IMR-90 (cell line): ENCODE data around the gene ANKMY1. TPM values are rescaled to one million over a fixed set of nuclear protein-coding genes. Genes with fewer than 3 reads are reported as not detected.

Experiments
- ATAC-seq: fragments of 200-7000 bp; cut with Tn5 transposase; 2 replicates; pipeline ENCODE4 v1.9.1; 2020; ENCODE audit warnings: low read depth, mild to moderate bottlenecking, moderate library complexity
- BruUV-seq: library from RNA; stranded (reverse); fragments of 400-500 nt; replicated peaks from 2 replicates; lab custom pipeline; 2021; lab: Mats Ljungman, UMichigan
- CTCF ChIA-PET: fragments of 300-600 bp; formaldehyde crosslinking; extraction: SDS; loops from one replicate; lab custom pipeline; 2021; ENCODE audit warnings: antibody characterized with exemption; lab: Yijun Ruan, JAX
- POLR2A ChIA-PET: fragments of 300-600 bp; sonication (Branson Sonifier 250); formaldehyde crosslinking; loops from one replicate; lab custom pipeline; 2022; ENCODE audit warnings: antibody characterized with exemption; ENCODE audit not compliant: unreplicated experiment; lab: Charles Lee
- DNase-seq: peaks from one replicate; pipeline ENCODE4 v3.0.0; 2013
- H2AFZ ChIP-seq: replicated peaks from 2 replicates; pipeline ENCODE3; 2013; ENCODE audit warnings: low read length, mild to moderate bottlenecking; ENCODE audit not compliant: poor library complexity
- H2AK5ac ChIP-seq: 2 replicates; pipeline ENCODE4 v1.6.1; 2013; ENCODE audit warnings: low read depth, low read length, inconsistent platforms
- H2AK9ac ChIP-seq: replicated peaks from 2 replicates; pipeline ENCODE3; 2013; ENCODE audit warnings: mild to moderate bottlenecking, low read depth, low read length, moderate library complexity; ENCODE audit not compliant: poor library complexity
- H2BK120ac ChIP-seq: 2 replicates; pipeline ENCODE4 v1.6.1; 2013; ENCODE audit warnings: low read depth, low read length, inconsistent platforms
- H2BK15ac ChIP-seq: 3 replicates; pipeline ENCODE4 v1.6.1; 2013; ENCODE audit warnings: low read depth, low read length, inconsistent platforms
- H2BK20ac ChIP-seq: 2 replicates; pipeline ENCODE4 v1.6.1; 2013; ENCODE audit warnings: low read depth, mild to moderate bottlenecking, inconsistent platforms, low read length, moderate library complexity
- H2BK5ac ChIP-seq: 2 replicates; pipeline ENCODE4 v1.6.1; 2013; ENCODE audit warnings: mild to moderate bottlenecking, low read depth, low read length, inconsistent platforms; ENCODE audit not compliant: poor library complexity, severe bottlenecking
- H3K14ac ChIP-seq: replicated peaks from 2 replicates; pipeline ENCODE4 v1.6.1; 2013; ENCODE audit warnings: low read depth, low read length, inconsistent platforms
- H3K18ac ChIP-seq: 2 replicates; pipeline ENCODE4 v1.6.1; 2013; ENCODE audit warnings: low read depth, low read length, control low read depth
- H3K23ac ChIP-seq: 2 replicates; pipeline ENCODE4 v1.6.1; 2013; ENCODE audit warnings: low read depth, low read length, inconsistent platforms
- H3K27ac ChIP-seq: 2 replicates; pipeline ENCODE4 v1.5.1; 2013; ENCODE audit warnings: mild to moderate bottlenecking, control low read depth, low read length; ENCODE audit not compliant: insufficient read depth
- H3K27me3 ChIP-seq: 2 replicates; pipeline ENCODE4 v1.6.1; 2013; ENCODE audit warnings: low read length; ENCODE audit not compliant: control insufficient read depth, insufficient read depth
- H3K36me3 ChIP-seq: 2 replicates; pipeline ENCODE4 v1.6.1; 2013; ENCODE audit warnings: low read length, mixed read lengths; ENCODE audit not compliant: control insufficient read depth, insufficient read depth
- H3K4ac ChIP-seq: 2 replicates; pipeline ENCODE4 v1.6.1; 2013; ENCODE audit warnings: low read depth, low read length, inconsistent platforms
- H3K4me1 ChIP-seq: 2 replicates; pipeline ENCODE4 v1.6.1; 2013; ENCODE audit warnings: low read length, mixed read lengths; ENCODE audit not compliant: control insufficient read depth, insufficient read depth
- H3K4me2 ChIP-seq: 2 replicates; pipeline ENCODE4 v1.6.1; 2013; ENCODE audit warnings: low read depth, mild to moderate bottlenecking, control low read depth, low read length, moderate library complexity
- H3K4me3 ChIP-seq: 2 replicates; pipeline ENCODE4 v1.5.1; 2013; ENCODE audit warnings: low read depth, mild to moderate bottlenecking, control low read depth, low read length, moderate library complexity; ENCODE audit not compliant: insufficient read depth
- H3K56ac ChIP-seq: 2 replicates; pipeline ENCODE4 v1.6.1; 2013; ENCODE audit warnings: low read length, inconsistent platforms; ENCODE audit not compliant: insufficient read depth; ENCODE audit errors: extremely low read depth
- H3K79me1 ChIP-seq, 2 experiments: 2 replicates each; pipeline ENCODE4 v1.6.1; 2013; ENCODE audit warnings: low read length in 2 of 2, inconsistent platforms in 1 of 2, low read depth in 1 of 2
- H3K9ac ChIP-seq: 2 replicates; pipeline ENCODE4 v1.6.1; 2013; ENCODE audit warnings: low read depth, low read length, control low read depth
- H3K9me1 ChIP-seq: 2 replicates; pipeline ENCODE4 v1.6.1; 2013; ENCODE audit warnings: low read length, inconsistent platforms; ENCODE audit not compliant: insufficient read depth
- H3K9me3 ChIP-seq: 2 replicates; pipeline ENCODE4 v1.6.1; 2013; ENCODE audit warnings: low read length; ENCODE audit not compliant: control insufficient read depth, insufficient read depth
- H4K20me1 ChIP-seq: 2 replicates; pipeline ENCODE4 v1.6.1; 2013; ENCODE audit warnings: low read length, inconsistent platforms; ENCODE audit not compliant: insufficient read depth
- H4K5ac ChIP-seq: 2 replicates; pipeline ENCODE4 v1.6.1; 2013; ENCODE audit warnings: mild to moderate bottlenecking, low read depth, low read length, control low read depth
- H4K8ac ChIP-seq, 2 experiments: 2 replicates each; pipeline ENCODE4 v1.6.1; 2013; ENCODE audit warnings: low read depth in 2 of 2, low read length in 2 of 2, control low read depth in 1 of 2, inconsistent platforms in 1 of 2
- H4K91ac ChIP-seq: 2 replicates; pipeline ENCODE4 v1.6.1; 2013; ENCODE audit warnings: low read depth, low read length, inconsistent platforms; ENCODE audit not compliant: insufficient read depth
- BHLHE40 ChIP-seq: fragments of 150-350 bp; IDR thresholded peaks from 2 replicates; pipeline ENCODE4 v1.6.1; 2016; ENCODE audit warnings: mild to moderate bottlenecking, low read depth, low read length
- CEBPB ChIP-seq: IDR thresholded peaks from 2 replicates; pipeline ENCODE4 v1.6.1; 2012; ENCODE audit warnings: low read depth, low read length, improper control_type of control experiment
- CHD1 ChIP-seq: IDR thresholded peaks from 2 replicates; pipeline ENCODE4 v1.6.1; 2012; ENCODE audit warnings: low read depth, low read length, improper control_type of control experiment
- FOS ChIP-seq: fragments of 150-350 bp; IDR thresholded peaks from 2 replicates; pipeline ENCODE4 v1.6.1; 2016; ENCODE audit warnings: low read depth, low read length
- MAFK ChIP-seq: IDR thresholded peaks from 2 replicates; pipeline ENCODE4 v1.6.1; 2012; ENCODE audit warnings: low read depth, low read length, improper control_type of control experiment
- MAZ ChIP-seq: IDR thresholded peaks from 2 replicates; pipeline ENCODE4 v1.6.1; 2012; ENCODE audit warnings: low read depth, mild to moderate bottlenecking, low read length, improper control_type of control experiment, moderate library complexity, borderline replicate concordance
- MXI1 ChIP-seq: IDR thresholded peaks from 2 replicates; pipeline ENCODE4 v1.6.1; 2012; ENCODE audit warnings: low read depth, mild to moderate bottlenecking, low read length, moderate library complexity, borderline replicate concordance
- NFE2L2 ChIP-seq: fragments of 150-350 bp; IDR thresholded peaks from 2 replicates; pipeline ENCODE4 v1.6.1; 2016; ENCODE audit warnings: low read depth, mild to moderate bottlenecking, low read length
- POLR2A ChIP-seq: IDR thresholded peaks from 2 replicates; pipeline ENCODE4 v1.6.1; 2012; ENCODE audit warnings: mild to moderate bottlenecking, low read depth, low read length
- RAD21 ChIP-seq: IDR thresholded peaks from 2 replicates; pipeline ENCODE4 v1.6.1; 2012; ENCODE audit warnings: low read length, improper control_type of control experiment
- RCOR1 ChIP-seq: IDR thresholded peaks from 2 replicates; pipeline ENCODE4 v1.6.1; 2012; ENCODE audit warnings: mild to moderate bottlenecking, low read length, improper control_type of control experiment; ENCODE audit not compliant: insufficient replicate concordance
- RFX5 ChIP-seq: IDR thresholded peaks from 2 replicates; pipeline ENCODE4 v1.8.0; 2012; ENCODE audit warnings: low read depth, mild to moderate bottlenecking, low read length, moderate library complexity
- SMC3 ChIP-seq: fragments of 150-350 bp; IDR thresholded peaks from 2 replicates; pipeline ENCODE4 v1.6.1; 2016; ENCODE audit warnings: low read depth, mild to moderate bottlenecking, antibody characterized with exemption, low read length, moderate library complexity
- WGBS, 2 experiments: methylation state at CpG; one replicate each; pipeline versions ENCODE4 v1.1.5 to v1.1.7; 2013; ENCODE audit warnings: missing lambda C conversion rate in 2 of 2; ENCODE audit not compliant: insufficient read length in 1 of 2; ENCODE audit errors: extremely low coverage in 2 of 2; 5-methylcytosine and 5-hydroxymethylcytosine counted together
- dilution Hi-C: fragments of 300-500 bp; cut with HindIII; formaldehyde crosslinking; loops from one replicate; pipeline ENCODE4 v1.14.3; 2018; ENCODE audit warnings: low sequenced_read_pairs; ENCODE audit not compliant: unreplicated experiment
- in situ Hi-C: fragments of 300-500 bp; cut with MboI; formaldehyde crosslinking; loops from 3 replicates; pipeline ENCODE4 v1.14.3; 2019; ENCODE audit warnings: low sequenced_read_pairs, inconsistent platforms, mixed read lengths
- intact Hi-C: fragments of 100-400 bp; cut with micrococcal nuclease; formaldehyde crosslinking; loops from 2 replicates; pipeline ENCODE4 v1.10.0; 2022
- polyA plus RNA-seq, 3 experiments: library from polyadenylated mRNA; depleted of rRNA; stranded (reverse); fragments of >200 nt; gene quantifications; 2 replicates each; pipeline ENCODE4 v1.2.3, GENCODE V29; 2012; ENCODE audit warnings: low replicate concordance in 1 of 3
- total RNA-seq: library from RNA; depleted of rRNA; stranded (reverse); fragments of >200 nt; gene quantifications from 2 replicates; pipeline ENCODE4 v1.2.3, GENCODE V29; 2012
- TF ChIP-seq, protein P1 (sequence below): conservative IDR thresholded peaks from 2 replicates; pipeline ENCODE4 v1.5.1; 2012; ENCODE audit warnings: mild to moderate bottlenecking, low read depth, low read length, improper control_type of control experiment
- TF ChIP-seq, protein P2 (sequence below): fragments of 150-350 bp; IDR thresholded peaks from 2 replicates; pipeline ENCODE4 v1.6.1; 2016; ENCODE audit warnings: low read depth, mild to moderate bottlenecking, low read length, moderate library complexity, borderline replicate concordance
- TF ChIP-seq, protein P3 (sequence below): fragments of 150-350 bp; IDR thresholded peaks from 2 replicates; pipeline ENCODE4 v1.6.1; 2017; ENCODE audit warnings: mild to moderate bottlenecking, antibody characterized with exemption, low read length, low read depth

Gene ANKMY1
- total and polyA plus RNA-seq, 2 of the 4 experiments (the other 2 are of a cell fraction), result 2.9 to 5.5 TPM

DNA sequence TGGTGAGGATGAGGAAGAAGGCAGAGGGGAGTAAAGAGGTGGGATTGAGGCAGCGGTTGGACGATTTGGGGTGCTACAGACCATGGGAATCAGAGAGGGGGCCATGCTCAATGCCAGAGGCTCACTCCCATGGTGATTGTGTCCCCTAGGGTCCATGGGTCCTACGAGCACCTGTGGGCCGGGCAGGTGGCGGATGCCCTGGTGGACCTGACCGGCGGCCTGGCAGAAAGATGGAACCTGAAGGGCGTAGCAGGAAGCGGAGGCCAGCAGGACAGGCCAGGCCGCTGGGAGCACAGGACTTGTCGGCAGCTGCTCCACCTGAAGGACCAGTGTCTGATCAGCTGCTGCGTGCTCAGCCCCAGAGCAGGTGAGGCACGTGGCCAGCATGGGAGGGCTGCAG, 34.0 kb upstream of the ANKMY1 start:
- ATAC-seq, result no peak
- POLR2A ChIA-PET, result no interaction called here
- dilution Hi-C loops, result no loop called here

More for the DNA sequence above, 34.0 kb upstream of the ANKMY1 start:
- in situ Hi-C loops, result no loop called here
- Histone ChIP-seq H2BK20ac (no peak overlapping the region), H3K9me3 (no peaks in the 10 kb centered on the region), H4K5ac (no peak overlapping the region), H4K8ac (no peak overlapping the region), H3K4ac (no peak overlapping the region), H2BK15ac (no peak overlapping the region), H3K56ac (no peak overlapping the region), H3K4me2 (no peak overlapping the region), H3K14ac (no peak overlapping the region), H3K9me1 (peaks cover 10% of the 10 kb centered on the region; the same call in 1 of the 2 replicates), H3K36me3 (peaks cover 25% of the 10 kb centered on the region), H2BK120ac (no peak overlapping the region), H2AFZ (no peak overlapping the region), H2AK5ac (no peak overlapping the region), H4K91ac (no peak overlapping the region), H3K4me3 (no peak overlapping the region), H4K20me1 (peaks cover 10% of the 10 kb centered on the region), H3K18ac (no peak overlapping the region), H3K79me1 (peaks cover 12 to 48% of the 10 kb centered on the region in 2 experiments), H3K9ac (no peak overlapping the region), H3K4me1 (peaks cover 7% of the 10 kb centered on the region; the same call in 1 of the 2 replicates), H2AK9ac (no peak overlapping the region), H2BK5ac (no peak overlapping the region), H3K23ac (no peak overlapping the region), H3K27me3 (no peaks in the 10 kb centered on the region), H3K27ac (no peak overlapping the region)
- CTCF ChIA-PET, result no interaction called here
- DNase-seq, result no peak
- intact Hi-C loops, result no loop called here
- TF ChIP-seq RCOR1 (no peak), MXI1 (no peak), MAFK (no peak), NFE2L2 (no peak), SMC3 (no peak), CEBPB (no peak), MAZ (no peak), POLR2A (no peak), BHLHE40 (no peak), RAD21 (no peak), FOS (no peak), CHD1 (no peak), RFX5 (no peak)
- TF ChIP-seq, protein P1, sequence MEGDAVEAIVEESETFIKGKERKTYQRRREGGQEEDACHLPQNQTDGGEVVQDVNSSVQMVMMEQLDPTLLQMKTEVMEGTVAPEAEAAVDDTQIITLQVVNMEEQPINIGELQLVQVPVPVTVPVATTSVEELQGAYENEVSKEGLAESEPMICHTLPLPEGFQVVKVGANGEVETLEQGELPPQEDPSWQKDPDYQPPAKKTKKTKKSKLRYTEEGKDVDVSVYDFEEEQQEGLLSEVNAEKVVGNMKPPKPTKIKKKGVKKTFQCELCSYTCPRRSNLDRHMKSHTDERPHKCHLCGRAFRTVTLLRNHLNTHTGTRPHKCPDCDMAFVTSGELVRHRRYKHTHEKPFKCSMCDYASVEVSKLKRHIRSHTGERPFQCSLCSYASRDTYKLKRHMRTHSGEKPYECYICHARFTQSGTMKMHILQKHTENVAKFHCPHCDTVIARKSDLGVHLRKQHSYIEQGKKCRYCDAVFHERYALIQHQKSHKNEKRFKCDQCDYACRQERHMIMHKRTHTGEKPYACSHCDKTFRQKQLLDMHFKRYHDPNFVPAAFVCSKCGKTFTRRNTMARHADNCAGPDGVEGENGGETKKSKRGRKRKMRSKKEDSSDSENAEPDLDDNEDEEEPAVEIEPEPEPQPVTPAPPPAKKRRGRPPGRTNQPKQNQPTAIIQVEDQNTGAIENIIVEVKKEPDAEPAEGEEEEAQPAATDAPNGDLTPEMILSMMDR, result no peak
- TF ChIP-seq, protein P2, sequence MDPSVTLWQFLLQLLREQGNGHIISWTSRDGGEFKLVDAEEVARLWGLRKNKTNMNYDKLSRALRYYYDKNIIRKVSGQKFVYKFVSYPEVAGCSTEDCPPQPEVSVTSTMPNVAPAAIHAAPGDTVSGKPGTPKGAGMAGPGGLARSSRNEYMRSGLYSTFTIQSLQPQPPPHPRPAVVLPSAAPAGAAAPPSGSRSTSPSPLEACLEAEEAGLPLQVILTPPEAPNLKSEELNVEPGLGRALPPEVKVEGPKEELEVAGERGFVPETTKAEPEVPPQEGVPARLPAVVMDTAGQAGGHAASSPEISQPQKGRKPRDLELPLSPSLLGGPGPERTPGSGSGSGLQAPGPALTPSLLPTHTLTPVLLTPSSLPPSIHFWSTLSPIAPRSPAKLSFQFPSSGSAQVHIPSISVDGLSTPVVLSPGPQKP, result no peak
- TF ChIP-seq, protein P3, sequence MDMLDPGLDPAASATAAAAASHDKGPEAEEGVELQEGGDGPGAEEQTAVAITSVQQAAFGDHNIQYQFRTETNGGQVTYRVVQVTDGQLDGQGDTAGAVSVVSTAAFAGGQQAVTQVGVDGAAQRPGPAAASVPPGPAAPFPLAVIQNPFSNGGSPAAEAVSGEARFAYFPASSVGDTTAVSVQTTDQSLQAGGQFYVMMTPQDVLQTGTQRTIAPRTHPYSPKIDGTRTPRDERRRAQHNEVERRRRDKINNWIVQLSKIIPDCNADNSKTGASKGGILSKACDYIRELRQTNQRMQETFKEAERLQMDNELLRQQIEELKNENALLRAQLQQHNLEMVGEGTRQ, result no peak
- no TSS peak for BruUV-seq
- WGBS, 2 experiments, result 96% methylated on average over 9 of the region's 13 CpGs; no CpG with 5 or more reads in 1 of the 2 experiments
